HG03571 (cell line): Measurements from ENCODE around the gene C2CD2L.
"Not testable (repeated sequence)": the region's sequence is repeated elsewhere in the genome, so short reads cannot be mapped to it uniquely, and the experiment has no call there.

Experiments
- ATAC-seq: cut with Tn5 transposase; IDR thresholded peaks from one replicate; pipeline ENCODE4 v1.9.1; 2021; ENCODE audit not compliant: unreplicated experiment

The C2CD2L gene

GRCh38 chr11:119092880-119093842, 14.0 kb upstream of the C2CD2L start:
- ATAC-seq, result no peak

- no peak for ATAC-seq
Measured at GRCh38 chr11:119093942-119094815, 13.0 kb upstream of the C2CD2L start.

- peak; percentile 28 for ATAC-seq
Measured at GRCh38 chr11:119094816-119095065, 12.4 kb upstream of the C2CD2L start.

GRCh38 chr11:119095066-119095880, 11.9 kb upstream of the C2CD2L start:
- ATAC-seq, result peak; percentile 82

GRCh38 chr11:119099711-119100110, 7.4 kb upstream of the C2CD2L start:
- no peak for ATAC-seq

GRCh38 chr11:119100246-119100970, 6.7 kb upstream of the C2CD2L start:
- ATAC-seq, result no peak

- peak; percentile 8 for ATAC-seq
Measured at GRCh38 chr11:119100994-119101758, 6.0 kb upstream of the C2CD2L start.

- ATAC-seq, result peak; percentile 69
Measured at GRCh38 chr11:119101759-119102423, 5.3 kb upstream of the C2CD2L start, which contains the start of gene DPAGT1. Gene DPAGT1, minus strand, starts transcription at chr11:119101853. Its CDS starts 198 bp downstream, at chr11:119101655.

GRCh38 chr11:119103161-119103664, 3.9 kb upstream of the C2CD2L start:
- not testable (repeated sequence) for ATAC-seq

- ATAC-seq, result no peak
Measured at GRCh38 chr11:119103793-119104192, 3.4 kb upstream of the C2CD2L start.

- ATAC-seq, result peak; percentile 26
Measured at GRCh38 chr11:119107538-119108145, 498 bp downstream of the C2CD2L start.

- ATAC-seq, result no peak
Measured at GRCh38 chr11:119108146-119108856, 1.2 kb downstream of the C2CD2L start.

GRCh38 chr11:119108857-119109221, 1.7 kb downstream of the C2CD2L start:
- ATAC-seq, result no peak

GRCh38 chr11:119109843-119110242, 2.7 kb downstream of the C2CD2L start:
- no peak for ATAC-seq

GRCh38 chr11:119110439-119110838, 3.3 kb downstream of the C2CD2L start:
- ATAC-seq, result no peak

GRCh38 chr11:119111361-119111925, 4.3 kb downstream of the C2CD2L start:
- ATAC-seq, result no peak

- ATAC-seq, result no peak
Measured at GRCh38 chr11:119112314-119113020, 5.3 kb downstream of the C2CD2L start.
